Measurements from ENCODE around the gene RBAK.
"Not testable (repeated sequence)": the region's sequence is repeated elsewhere in the genome, so short reads cannot be mapped to it uniquely, and the experiment has no call there.

Gene RBAK

DNA sequence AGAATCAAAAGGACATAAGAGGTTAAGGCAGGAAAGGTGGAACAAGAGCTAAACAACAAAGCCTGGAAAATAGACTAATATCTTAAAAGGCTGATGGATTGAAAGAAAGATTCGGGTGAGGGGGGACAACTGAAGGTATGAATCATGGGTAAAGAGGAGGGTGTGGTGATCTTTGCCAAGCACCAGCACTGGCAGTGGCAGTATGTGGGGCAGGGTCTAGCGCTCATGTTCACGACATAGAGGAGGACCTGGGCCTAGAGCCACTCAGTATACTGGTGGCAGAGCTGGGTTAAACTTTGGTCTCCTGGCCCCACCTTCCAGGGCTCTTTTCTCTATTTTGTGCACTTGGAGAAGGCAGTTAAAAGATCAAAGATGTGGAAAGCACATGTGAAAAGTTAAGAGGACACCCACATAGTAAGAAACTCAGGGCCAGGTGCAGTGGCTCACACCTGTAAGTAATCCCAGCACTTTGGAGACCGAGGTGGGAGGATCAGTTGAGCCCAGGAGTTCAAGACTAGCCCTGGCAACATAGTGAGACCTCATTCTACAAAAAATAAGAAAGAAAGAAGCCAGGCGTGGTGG, 46.2 kb upstream of the RBAK start:
- Histone ChIP-seq H3K27ac (ENCODE audit: poor library complexity, severe bottlenecking) (no peak overlapping the region), H3K36me3 (ENCODE audit: low read depth) (0 out of 2 replicates have a peak, but pooled peaks cover 2% of the 10 kb centered on the region), H3K4me1 (ENCODE audit: insufficient read depth, poor library complexity, severe bottlenecking) (no peaks in the 10 kb centered on the region), H3K9me3 (ENCODE audit: severe bottlenecking) (no peaks in the 10 kb centered on the region), H3K4me3 (ENCODE audit: severe bottlenecking) (no peak overlapping the region), H3K27me3 (ENCODE audit: insufficient read depth, poor library complexity, severe bottlenecking) (no peaks in the 10 kb centered on the region)
- ATAC-seq (ENCODE audit: low read depth): no peak
- DNase-seq (ENCODE audit: low spot score): no peak
- no peak for TF ChIP-seq CTCF (IDR thresholded peaks at IDR 0.05; ENCODE audit: poor library complexity, severe bottlenecking)

DNA sequence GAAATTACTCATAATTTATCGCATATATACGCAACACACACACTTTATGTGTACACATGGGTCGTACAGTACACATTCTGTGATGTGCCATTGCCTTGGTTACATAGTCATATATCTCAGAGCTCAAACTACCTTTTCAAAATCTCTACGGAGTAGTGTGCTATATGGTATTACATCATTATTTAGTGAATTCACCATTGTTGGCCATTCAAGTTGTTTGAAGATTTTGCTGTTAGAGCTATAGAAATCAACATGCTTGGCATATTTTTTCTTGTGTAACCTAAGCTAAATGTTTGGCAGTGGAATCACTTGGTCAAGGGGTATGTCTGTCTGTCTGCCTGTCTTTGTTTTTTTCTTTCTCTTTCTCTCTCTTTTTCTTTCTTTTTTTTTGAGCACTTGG, 44.7 kb upstream of the RBAK start:
- H3K4me3 ChIP-seq (ENCODE audit: severe bottlenecking): no peak overlapping the region
- no peak for TF ChIP-seq CTCF (IDR thresholded peaks at IDR 0.05; ENCODE audit: poor library complexity, severe bottlenecking)
- no peak for ATAC-seq (ENCODE audit: low read depth)

DNA sequence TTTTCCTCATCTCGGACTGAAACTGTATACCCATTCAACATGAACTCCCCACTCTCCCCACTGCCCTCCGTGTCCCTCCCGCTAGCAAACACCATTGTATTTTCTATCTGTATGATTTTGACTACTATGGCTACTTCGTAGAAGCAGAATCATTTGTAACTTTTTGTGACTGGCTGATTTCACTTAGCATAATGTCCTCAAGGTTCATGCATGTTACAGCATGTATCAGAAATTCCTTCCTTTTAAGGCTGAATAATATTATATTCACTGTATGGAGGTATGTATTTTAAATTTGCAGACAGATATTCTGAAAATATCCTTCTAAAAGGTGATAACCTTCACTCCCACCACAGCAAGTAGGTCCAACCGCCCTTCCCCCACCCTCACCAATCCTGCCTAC, 43.7 kb upstream of the RBAK start:
- H3K27ac ChIP-seq (ENCODE audit: poor library complexity, severe bottlenecking): no peak overlapping the region
- H3K36me3 ChIP-seq (ENCODE audit: low read depth): no peaks in the 10 kb centered on the region
- no peak for DNase-seq (ENCODE audit: low spot score)
- no peak overlapping the region for H3K4me3 ChIP-seq (ENCODE audit: severe bottlenecking)
- no peaks in the 10 kb centered on the region for H3K4me1 ChIP-seq (ENCODE audit: insufficient read depth, poor library complexity, severe bottlenecking)
- no peak for ATAC-seq (ENCODE audit: low read depth)
- no peak for TF ChIP-seq CTCF (IDR thresholded peaks at IDR 0.05; ENCODE audit: poor library complexity, severe bottlenecking)
- no peaks in the 10 kb centered on the region for H3K27me3 ChIP-seq (ENCODE audit: insufficient read depth, poor library complexity, severe bottlenecking)
- H3K9me3 ChIP-seq (ENCODE audit: severe bottlenecking): no peaks in the 10 kb centered on the region

More for the DNA sequence above, 44.7 kb upstream of the RBAK start:
- no peaks in the 10 kb centered on the region for H3K36me3 ChIP-seq (ENCODE audit: low read depth)
- no peaks in the 10 kb centered on the region for H3K4me1 ChIP-seq (ENCODE audit: insufficient read depth, poor library complexity, severe bottlenecking)
- H3K9me3 ChIP-seq (ENCODE audit: severe bottlenecking): no peaks in the 10 kb centered on the region
- H3K27me3 ChIP-seq (ENCODE audit: insufficient read depth, poor library complexity, severe bottlenecking): no peaks in the 10 kb centered on the region
- H3K27ac ChIP-seq (ENCODE audit: poor library complexity, severe bottlenecking): no peak overlapping the region
- DNase-seq (ENCODE audit: low spot score): no peak

- no peak for TF ChIP-seq CTCF (IDR thresholded peaks at IDR 0.05; ENCODE audit: poor library complexity, severe bottlenecking)
Observed at GRCh38 chr7:5005066-5005465, 40.6 kb upstream of the RBAK start.

GRCh38 chr7:5012985-5013384, 32.7 kb upstream of the RBAK start:
- TF ChIP-seq CTCF (IDR thresholded peaks at IDR 0.05; ENCODE audit: poor library complexity, severe bottlenecking): no peak
- H3K27me3 ChIP-seq (ENCODE audit: insufficient read depth, poor library complexity, severe bottlenecking): no peaks in the 10 kb centered on the region
- no peak overlapping the region for H3K27ac ChIP-seq (ENCODE audit: poor library complexity, severe bottlenecking)
- DNase-seq (ENCODE audit: low spot score) (no peak), ATAC-seq (ENCODE audit: low read depth) (no peak)
- no peaks in the 10 kb centered on the region for H3K9me3 ChIP-seq (ENCODE audit: severe bottlenecking)
- H3K36me3 ChIP-seq (ENCODE audit: low read depth): no peaks in the 10 kb centered on the region; the same call in 1 of the 2 replicates
- H3K4me1 ChIP-seq (ENCODE audit: insufficient read depth, poor library complexity, severe bottlenecking): no peaks in the 10 kb centered on the region
- H3K4me3 ChIP-seq (ENCODE audit: severe bottlenecking): no peak overlapping the region

More at GRCh38 chr7:5005066-5005465, 40.6 kb upstream of the RBAK start:
- H3K4me3 ChIP-seq (ENCODE audit: severe bottlenecking): no peak overlapping the region
- no peak overlapping the region for H3K27ac ChIP-seq (ENCODE audit: poor library complexity, severe bottlenecking)
- no peaks in the 10 kb centered on the region; the same call in 1 of the 2 replicates for H3K36me3 ChIP-seq (ENCODE audit: low read depth)
- no peaks in the 10 kb centered on the region for H3K27me3 ChIP-seq (ENCODE audit: insufficient read depth, poor library complexity, severe bottlenecking)
- H3K4me1 ChIP-seq (ENCODE audit: insufficient read depth, poor library complexity, severe bottlenecking): no peaks in the 10 kb centered on the region
- DNase-seq (ENCODE audit: low spot score): no peak
- H3K9me3 ChIP-seq (ENCODE audit: severe bottlenecking): no peaks in the 10 kb centered on the region
- no peak for ATAC-seq (ENCODE audit: low read depth)

DNA sequence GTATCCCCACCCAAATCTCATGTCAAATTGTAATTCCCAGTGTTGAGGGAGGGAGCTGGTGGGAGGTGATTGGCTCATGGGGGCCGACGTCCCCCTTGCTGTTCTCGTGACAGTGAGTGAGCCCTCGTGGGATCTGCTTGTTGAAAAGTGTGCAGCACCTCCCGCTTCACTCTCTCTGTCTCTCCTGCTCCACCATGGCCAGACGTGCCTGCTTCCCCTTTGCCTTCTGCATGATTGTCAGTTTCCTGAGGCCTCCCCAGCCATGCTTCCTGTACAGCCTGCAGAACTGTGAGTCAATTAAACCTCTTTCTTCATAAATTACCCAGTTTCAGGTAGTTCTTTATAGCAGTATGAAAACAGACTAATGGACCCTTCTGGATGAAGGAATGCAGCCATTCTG, 29.7 kb upstream of the RBAK start:
- H3K27me3 ChIP-seq (ENCODE audit: insufficient read depth, poor library complexity, severe bottlenecking); ATAC-seq (ENCODE audit: low read depth); H3K4me1 ChIP-seq (ENCODE audit: insufficient read depth, poor library complexity, severe bottlenecking); H3K36me3 ChIP-seq (ENCODE audit: low read depth); H3K9me3 ChIP-seq (ENCODE audit: severe bottlenecking); H3K4me3 ChIP-seq (ENCODE audit: severe bottlenecking); H3K27ac ChIP-seq (ENCODE audit: poor library complexity, severe bottlenecking); DNase-seq (ENCODE audit: low spot score): not testable (repeated sequence)

DNA sequence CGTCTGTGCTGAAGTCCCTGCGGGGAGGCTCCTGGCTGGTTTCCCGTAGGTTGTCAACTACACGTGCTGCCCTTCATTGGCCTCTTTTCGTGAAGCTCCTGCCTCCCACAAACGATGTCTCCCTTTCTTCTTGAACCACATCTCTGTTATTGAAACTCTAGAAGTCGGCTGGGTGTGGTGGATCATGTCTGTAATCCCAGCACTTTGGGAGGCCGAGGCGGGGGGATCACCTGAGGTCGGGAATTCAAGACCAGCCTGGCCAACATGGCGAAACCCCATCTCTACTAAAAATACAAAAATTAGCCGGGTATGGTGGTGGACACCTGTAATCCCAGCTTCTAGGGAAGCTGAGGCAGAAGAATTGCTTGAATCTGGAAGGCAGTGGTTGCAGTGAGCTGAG, 28.0 kb upstream of the RBAK start:
- H3K4me3 ChIP-seq (ENCODE audit: severe bottlenecking); H3K9me3 ChIP-seq (ENCODE audit: severe bottlenecking); DNase-seq (ENCODE audit: low spot score); H3K36me3 ChIP-seq (ENCODE audit: low read depth); H3K27me3 ChIP-seq (ENCODE audit: insufficient read depth, poor library complexity, severe bottlenecking); H3K27ac ChIP-seq (ENCODE audit: poor library complexity, severe bottlenecking); H3K4me1 ChIP-seq (ENCODE audit: insufficient read depth, poor library complexity, severe bottlenecking); ATAC-seq (ENCODE audit: low read depth): not testable (repeated sequence)

All from RWPE2 (cell line).